H9 (cell line): Measurements from ENCODE around the gene CYB5R2. TPM values are rescaled to one million over a fixed set of nuclear protein-coding genes. Genes with fewer than 3 reads are reported as not detected.

ENCODE experiments used
- DNase-seq: peaks from one replicate; pipeline ENCODE4 v3.0.0-alpha.2; 2017
- H2AFZ ChIP-seq: one replicate; pipeline ENCODE4 v1.6.1; 2013; ENCODE audit warnings: mild to moderate bottlenecking, low read length, control low read depth, moderate library complexity
- H2AK5ac ChIP-seq: 2 replicates; pipeline ENCODE4 v1.6.1; 2013; ENCODE audit warnings: low read length, control low read depth, mixed read lengths; ENCODE audit not compliant: insufficient read length
- H2BK120ac ChIP-seq: one replicate; pipeline ENCODE4 v1.6.1; 2013; ENCODE audit warnings: low read depth, mild to moderate bottlenecking, low read length, control low read depth, inconsistent platforms; ENCODE audit not compliant: poor library complexity, severe bottlenecking
- H2BK12ac ChIP-seq: 2 replicates; pipeline ENCODE4 v1.6.1; 2013; ENCODE audit warnings: low read length, control low read depth, mixed read lengths, low read depth; ENCODE audit not compliant: insufficient read length
- H2BK15ac ChIP-seq: 2 replicates; pipeline ENCODE4 v1.6.1; 2013; ENCODE audit warnings: low read depth, low read length, control low read depth
- H2BK20ac ChIP-seq: one replicate; pipeline ENCODE4 v1.6.1; 2013; ENCODE audit warnings: low read depth, mild to moderate bottlenecking, low read length, control low read depth, inconsistent platforms; ENCODE audit not compliant: poor library complexity, severe bottlenecking
- H2BK5ac ChIP-seq: 2 replicates; pipeline ENCODE4 v1.6.1; 2013; ENCODE audit warnings: low read length, control low read depth, mixed read lengths; ENCODE audit not compliant: insufficient read length
- H3K14ac ChIP-seq: 2 replicates; pipeline ENCODE4 v1.6.1; 2013; ENCODE audit warnings: low read length, control low read depth; ENCODE audit not compliant: insufficient read depth
- H3K18ac ChIP-seq: 2 replicates; pipeline ENCODE4 v1.6.1; 2013; ENCODE audit warnings: low read depth, mild to moderate bottlenecking, mixed read lengths, low read length, control low read depth; ENCODE audit not compliant: insufficient read length
- H3K23ac ChIP-seq: 2 replicates; pipeline ENCODE4 v1.6.1; 2013; ENCODE audit warnings: low read length, control low read depth, mixed read lengths, low read depth; ENCODE audit not compliant: insufficient read length
- H3K23me2 ChIP-seq: 2 replicates; pipeline ENCODE4 v1.6.1; 2013; ENCODE audit warnings: low read depth, mild to moderate bottlenecking, mixed read lengths, low read length, control low read depth; ENCODE audit not compliant: insufficient read length, poor library complexity, severe bottlenecking
- H3K27ac ChIP-seq: 2 replicates; pipeline ENCODE4 v1.5.1; 2013; ENCODE audit warnings: low read length, control low read depth, mixed read lengths, low read depth; ENCODE audit not compliant: insufficient read length
- H3K27me3 ChIP-seq: 2 replicates; pipeline ENCODE4 v1.6.1; 2013; ENCODE audit warnings: low read length, control low read depth, inconsistent platforms; ENCODE audit not compliant: insufficient read depth
- H3K4ac ChIP-seq: 2 replicates; pipeline ENCODE4 v1.6.1; 2013; ENCODE audit warnings: low read depth, mild to moderate bottlenecking, control low read depth, inconsistent platforms, low read length, moderate library complexity
- H3K4me1 ChIP-seq: 2 replicates; pipeline ENCODE4 v1.6.1; 2013; ENCODE audit warnings: low read length, control low read depth, inconsistent platforms; ENCODE audit not compliant: insufficient read depth
- H3K4me2 ChIP-seq: 2 replicates; pipeline ENCODE4 v1.6.1; 2013; ENCODE audit warnings: low read length, control low read depth, mixed read lengths; ENCODE audit not compliant: insufficient read length, insufficient read depth
- H3K56ac ChIP-seq: 2 replicates; pipeline ENCODE4 v1.6.1; 2013; ENCODE audit warnings: low read depth, mild to moderate bottlenecking, mixed read lengths, low read length, control low read depth; ENCODE audit not compliant: insufficient read length
- H3K79me1 ChIP-seq: 2 replicates; pipeline ENCODE4 v1.6.1; 2013; ENCODE audit warnings: low read depth, mild to moderate bottlenecking, moderate library complexity, low read length, control low read depth, inconsistent platforms; ENCODE audit not compliant: insufficient read depth, poor library complexity, severe bottlenecking
- H3K79me2 ChIP-seq: 2 replicates; pipeline ENCODE4 v1.6.1; 2013; ENCODE audit warnings: low read length, control low read depth, inconsistent platforms; ENCODE audit not compliant: insufficient read depth
- H3K9ac ChIP-seq: 2 replicates; pipeline ENCODE4 v1.6.1; 2013; ENCODE audit warnings: low read length, control low read depth, mixed read lengths; ENCODE audit not compliant: insufficient read length; ENCODE audit errors: extremely low read depth
- H3K9me3 ChIP-seq: one replicate; pipeline ENCODE4 v1.6.1; 2013; ENCODE audit warnings: low read depth, low read length, inconsistent platforms; ENCODE audit not compliant: control insufficient read depth
- H3T11ph ChIP-seq: one replicate; pipeline ENCODE4 v1.6.1; 2013; ENCODE audit warnings: mild to moderate bottlenecking, low read length, control low read depth, inconsistent platforms
- H4K20me1 ChIP-seq: one replicate; pipeline ENCODE4 v1.6.1; 2013; ENCODE audit not compliant: control insufficient read depth, insufficient read length, insufficient read depth
- H4K5ac ChIP-seq: 2 replicates; pipeline ENCODE4 v1.6.1; 2013; ENCODE audit warnings: low read depth, mild to moderate bottlenecking, mixed read lengths, low read length, control low read depth; ENCODE audit not compliant: insufficient read length
- H4K8ac ChIP-seq: replicated peaks from 2 replicates; pipeline ENCODE4 v1.6.1; 2013; ENCODE audit warnings: low read length, control low read depth, mixed read lengths, low read depth; ENCODE audit not compliant: insufficient read length
- H4K91ac ChIP-seq: 2 replicates; pipeline ENCODE4 v1.6.1; 2013; ENCODE audit warnings: low read depth, mild to moderate bottlenecking, moderate library complexity, mixed read lengths, low read length, control low read depth; ENCODE audit not compliant: insufficient read length
- H3K27ac Mint-ChIP-seq, 3 experiments: 2 replicates in 2 of 3; 3 replicates in 1 of 3; pipeline ENCODE4 v1.8.0; 2020 to 2021; ENCODE audit warnings: mixed read lengths in 3 of 3, mild to moderate bottlenecking in 1 of 3, moderate library complexity in 1 of 3
- H3K27me3 Mint-ChIP-seq: 2 replicates; pipeline ENCODE4 v1.8.0; 2021; ENCODE audit warnings: low read depth, mild to moderate bottlenecking, moderate library complexity, mixed read lengths
- H3K36me3 Mint-ChIP-seq, 3 experiments: 2 replicates in 2 of 3; 3 replicates in 1 of 3; pipeline ENCODE4 v1.8.0; 2020 to 2021; ENCODE audit warnings: low read depth in 3 of 3, mixed read lengths in 3 of 3; ENCODE audit not compliant: insufficient read depth in 1 of 3
- H3K4me1 Mint-ChIP-seq, 2 experiments: 2 replicates each; pipeline ENCODE4 v1.8.0; 2020; ENCODE audit warnings: mixed read lengths in 2 of 2
- H3K4me3 Mint-ChIP-seq, 2 experiments: 2 replicates in 1 of 2; 3 replicates in 1 of 2; pipeline ENCODE4 v1.8.0; 2020 to 2021; ENCODE audit warnings: mild to moderate bottlenecking in 2 of 2, mixed read lengths in 2 of 2, moderate library complexity in 1 of 2
- H3K9me3 Mint-ChIP-seq, 2 experiments: 2 replicates in 1 of 2; 3 replicates in 1 of 2; pipeline ENCODE4 v1.8.0; 2020; ENCODE audit warnings: mild to moderate bottlenecking in 2 of 2, mixed read lengths in 2 of 2, moderate library complexity in 1 of 2
- WGBS: extraction: QIAGEN DNeasy Blood & Tissue Kit; methylation state at CpG from one replicate; pipeline ENCODE4 v1.1.7; 2013; ENCODE audit warnings: missing lambda C conversion rate, low lambda C conversion rate, mixed read lengths; ENCODE audit not compliant: insufficient read length; ENCODE audit errors: extremely low coverage; 5-methylcytosine and 5-hydroxymethylcytosine counted together
- total RNA-seq: library from RNA; stranded (reverse); gene quantifications from 2 replicates; pipeline ENCODE4 v1.2.1, GENCODE V29; 2021
- TF ChIP-seq, protein P1 (sequence below): fragments of 200-600 bp; sonication (generic); conservative IDR thresholded peaks from 3 replicates; pipeline ENCODE4 v1.8.0; 2021; ENCODE audit warnings: antibody characterized with exemption, mild to moderate bottlenecking

The CYB5R2 gene
- total RNA-seq, 1 experiment from 2014 or later, result 44.5 TPM

GRCh38 chr11:7638710-7639642, 34.3 kb downstream of the CYB5R2 start:
- H2BK20ac ChIP-seq, result no peak overlapping the region
- no peak overlapping the region for H3K14ac ChIP-seq
- H3K23me2 ChIP-seq, result no peaks in the 10 kb centered on the region
- H3K4ac ChIP-seq, result no peak overlapping the region
- no peak overlapping the region for H4K91ac ChIP-seq
- no peak overlapping the region for H2AK5ac ChIP-seq
- H3K79me1 ChIP-seq, result no peaks in the 10 kb centered on the region
- no peak overlapping the region for H4K5ac ChIP-seq
- Mint-ChIP-seq H3K4me3 (no peak overlapping the region), H3K4me1 (peaks cover 29 to 33% of the 10 kb centered on the region in 2 experiments), H3K9me3 (no peaks in the 10 kb centered on the region), H3K36me3 (peaks cover 0 to 17% (median 10%) of the 10 kb centered on the region in 3 experiments; a peak in 5 of 7 replicates), H3K27ac (peak overlapping the region in 1 of 3 experiments; percentile 41; a peak in 1 of 7 replicates), H3K27me3 (no peaks in the 10 kb centered on the region)
- H2BK15ac ChIP-seq, result no peak overlapping the region
- no peaks in the 10 kb centered on the region for H4K20me1 ChIP-seq
- H3K79me2 ChIP-seq, result no peaks in the 10 kb centered on the region
- H3K23ac ChIP-seq, result no peak overlapping the region
- H2BK120ac ChIP-seq, result no peak overlapping the region
- no peak overlapping the region for H3K27ac ChIP-seq
- H3K9me3 ChIP-seq, result no peaks in the 10 kb centered on the region
- H3K9ac ChIP-seq, result no peak overlapping the region
- H2BK5ac ChIP-seq, result no peak overlapping the region
- no CpG with 5 or more reads among the region's 5 CpGs for WGBS
- no peak overlapping the region for H2AFZ ChIP-seq
- no peak overlapping the region for H3K4me2 ChIP-seq
- no peak overlapping the region for H3T11ph ChIP-seq
- no peak overlapping the region for H3K18ac ChIP-seq
- no peaks in the 10 kb centered on the region for H3K4me1 ChIP-seq
- H3K27me3 ChIP-seq, result no peaks in the 10 kb centered on the region
- TF ChIP-seq, protein P1, sequence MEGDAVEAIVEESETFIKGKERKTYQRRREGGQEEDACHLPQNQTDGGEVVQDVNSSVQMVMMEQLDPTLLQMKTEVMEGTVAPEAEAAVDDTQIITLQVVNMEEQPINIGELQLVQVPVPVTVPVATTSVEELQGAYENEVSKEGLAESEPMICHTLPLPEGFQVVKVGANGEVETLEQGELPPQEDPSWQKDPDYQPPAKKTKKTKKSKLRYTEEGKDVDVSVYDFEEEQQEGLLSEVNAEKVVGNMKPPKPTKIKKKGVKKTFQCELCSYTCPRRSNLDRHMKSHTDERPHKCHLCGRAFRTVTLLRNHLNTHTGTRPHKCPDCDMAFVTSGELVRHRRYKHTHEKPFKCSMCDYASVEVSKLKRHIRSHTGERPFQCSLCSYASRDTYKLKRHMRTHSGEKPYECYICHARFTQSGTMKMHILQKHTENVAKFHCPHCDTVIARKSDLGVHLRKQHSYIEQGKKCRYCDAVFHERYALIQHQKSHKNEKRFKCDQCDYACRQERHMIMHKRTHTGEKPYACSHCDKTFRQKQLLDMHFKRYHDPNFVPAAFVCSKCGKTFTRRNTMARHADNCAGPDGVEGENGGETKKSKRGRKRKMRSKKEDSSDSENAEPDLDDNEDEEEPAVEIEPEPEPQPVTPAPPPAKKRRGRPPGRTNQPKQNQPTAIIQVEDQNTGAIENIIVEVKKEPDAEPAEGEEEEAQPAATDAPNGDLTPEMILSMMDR, result no peak
- no peak for DNase-seq
- H3K56ac ChIP-seq, result no peak overlapping the region
- H4K8ac ChIP-seq, result no peak overlapping the region
- no peak overlapping the region for H2BK12ac ChIP-seq
